Measurements from ENCODE around the gene ATG14.

The ATG14 gene

DNA sequence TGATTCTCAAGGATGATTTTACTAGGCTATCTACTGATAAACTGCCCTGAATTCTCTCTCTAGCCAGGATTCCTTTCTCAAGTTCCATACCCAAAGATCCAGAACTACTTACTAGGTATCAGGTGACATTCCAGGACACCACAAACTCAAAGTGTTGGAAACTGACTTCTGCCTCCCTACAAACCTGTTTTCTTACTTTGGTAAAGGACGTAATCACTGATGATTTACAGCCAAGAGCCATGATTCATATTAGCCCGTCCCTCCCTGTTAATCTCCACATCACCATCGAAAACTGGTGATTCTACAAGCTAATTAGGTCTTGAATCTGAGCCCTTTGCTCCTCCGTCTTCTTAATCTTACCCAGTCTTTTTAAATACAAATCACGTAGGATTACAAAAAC is 1.0 kb upstream of the ATG14 start:
- peak overlapping the region; percentile 19 for H3K27ac ChIP-seq (ENCODE audit: poor library complexity, severe bottlenecking)
- TF ChIP-seq, protein P1, sequence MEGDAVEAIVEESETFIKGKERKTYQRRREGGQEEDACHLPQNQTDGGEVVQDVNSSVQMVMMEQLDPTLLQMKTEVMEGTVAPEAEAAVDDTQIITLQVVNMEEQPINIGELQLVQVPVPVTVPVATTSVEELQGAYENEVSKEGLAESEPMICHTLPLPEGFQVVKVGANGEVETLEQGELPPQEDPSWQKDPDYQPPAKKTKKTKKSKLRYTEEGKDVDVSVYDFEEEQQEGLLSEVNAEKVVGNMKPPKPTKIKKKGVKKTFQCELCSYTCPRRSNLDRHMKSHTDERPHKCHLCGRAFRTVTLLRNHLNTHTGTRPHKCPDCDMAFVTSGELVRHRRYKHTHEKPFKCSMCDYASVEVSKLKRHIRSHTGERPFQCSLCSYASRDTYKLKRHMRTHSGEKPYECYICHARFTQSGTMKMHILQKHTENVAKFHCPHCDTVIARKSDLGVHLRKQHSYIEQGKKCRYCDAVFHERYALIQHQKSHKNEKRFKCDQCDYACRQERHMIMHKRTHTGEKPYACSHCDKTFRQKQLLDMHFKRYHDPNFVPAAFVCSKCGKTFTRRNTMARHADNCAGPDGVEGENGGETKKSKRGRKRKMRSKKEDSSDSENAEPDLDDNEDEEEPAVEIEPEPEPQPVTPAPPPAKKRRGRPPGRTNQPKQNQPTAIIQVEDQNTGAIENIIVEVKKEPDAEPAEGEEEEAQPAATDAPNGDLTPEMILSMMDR (IDR thresholded peaks at IDR 0.05; ENCODE audit: poor library complexity, severe bottlenecking), result no peak
- no peaks in the 10 kb centered on the region for H3K9me3 ChIP-seq (ENCODE audit: severe bottlenecking)
- DNase-seq (ENCODE audit: low spot score) (no peak), ATAC-seq (ENCODE audit: low read depth) (peak; percentile 60)
- H3K4me1 ChIP-seq (ENCODE audit: insufficient read depth, poor library complexity, severe bottlenecking), result peaks cover 23% of the 10 kb centered on the region
- no peak overlapping the region for H3K4me3 ChIP-seq (ENCODE audit: severe bottlenecking)
- no peaks in the 10 kb centered on the region for H3K36me3 ChIP-seq (ENCODE audit: low read depth)
- no peaks in the 10 kb centered on the region for H3K27me3 ChIP-seq (ENCODE audit: insufficient read depth, poor library complexity, severe bottlenecking)

DNA sequence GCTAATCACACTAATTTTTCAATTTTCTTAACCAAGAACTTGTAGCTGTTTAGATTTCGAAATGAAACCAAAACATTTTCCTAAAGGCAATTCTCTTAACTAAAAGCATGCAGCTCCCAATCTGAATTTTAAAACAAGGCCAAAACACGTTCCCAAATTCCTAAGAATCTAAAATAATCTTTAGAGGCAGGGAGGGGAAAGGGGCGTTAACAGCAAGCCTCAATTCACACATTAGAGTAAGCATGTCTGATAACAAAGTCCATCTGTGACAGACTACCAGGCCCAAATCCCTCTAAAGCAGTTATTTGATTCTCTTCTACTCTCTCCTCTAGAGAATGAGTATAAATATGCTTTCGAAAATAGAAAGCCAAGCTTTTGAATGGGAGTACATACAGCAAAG is 754 bp downstream of the ATG14 start:
- Histone ChIP-seq H3K4me3 (ENCODE audit: severe bottlenecking) (peak overlapping the region; percentile 99), H3K27me3 (ENCODE audit: insufficient read depth, poor library complexity, severe bottlenecking) (no peaks in the 10 kb centered on the region), H3K36me3 (ENCODE audit: low read depth) (no peaks in the 10 kb centered on the region), H3K4me1 (ENCODE audit: insufficient read depth, poor library complexity, severe bottlenecking) (peaks cover 23% of the 10 kb centered on the region), H3K9me3 (ENCODE audit: severe bottlenecking) (no peaks in the 10 kb centered on the region), H3K27ac (ENCODE audit: poor library complexity, severe bottlenecking) (no peak overlapping the region)
- DNase-seq (ENCODE audit: low spot score) (no peak), ATAC-seq (ENCODE audit: low read depth) (no peak)
- TF ChIP-seq, protein P1 (IDR thresholded peaks at IDR 0.05; ENCODE audit: poor library complexity, severe bottlenecking), result no peak

DNA sequence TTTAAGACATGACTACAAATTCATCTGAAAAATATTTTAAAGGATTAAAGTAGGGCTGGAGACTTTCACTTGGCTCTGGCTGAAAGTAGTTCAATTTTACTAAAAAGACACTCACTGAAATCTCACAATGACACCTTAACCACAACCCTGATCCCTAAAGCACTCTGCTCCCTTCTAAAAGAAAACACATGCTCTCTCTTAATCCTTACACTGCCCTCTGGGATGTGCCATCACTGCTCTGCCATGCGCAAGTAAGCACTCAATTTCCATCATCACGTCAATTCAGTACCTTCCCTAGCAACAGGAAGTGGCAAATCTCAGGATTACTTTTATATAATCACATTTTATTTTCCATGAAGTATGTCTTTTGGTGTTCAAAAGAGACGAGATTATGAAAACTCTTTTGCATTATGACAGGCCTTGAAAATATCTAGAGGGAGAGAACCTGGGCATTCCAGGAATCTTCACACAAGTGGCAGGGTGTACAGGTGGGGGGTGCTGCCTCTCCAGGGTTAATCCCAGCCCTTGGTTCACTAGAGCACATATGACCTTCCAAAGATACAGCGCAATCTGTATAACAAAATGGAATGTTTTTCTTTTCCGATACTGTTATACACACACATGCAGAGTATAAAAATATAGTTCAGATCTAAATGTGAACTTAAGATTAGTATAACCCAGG is 7.3 kb downstream of the ATG14 start:
- H3K27ac ChIP-seq (ENCODE audit: poor library complexity, severe bottlenecking), result no peak overlapping the region
- no peaks in the 10 kb centered on the region for H3K27me3 ChIP-seq (ENCODE audit: insufficient read depth, poor library complexity, severe bottlenecking)
- ATAC-seq (ENCODE audit: low read depth), result no peak
- no peaks in the 10 kb centered on the region for H3K9me3 ChIP-seq (ENCODE audit: severe bottlenecking)
- no peaks in the 10 kb centered on the region for H3K36me3 ChIP-seq (ENCODE audit: low read depth)
- no peak overlapping the region for H3K4me3 ChIP-seq (ENCODE audit: severe bottlenecking)
- no peak for DNase-seq (ENCODE audit: low spot score)
- TF ChIP-seq, protein P1 (IDR thresholded peaks at IDR 0.05; ENCODE audit: poor library complexity, severe bottlenecking), result no peak
- H3K4me1 ChIP-seq (ENCODE audit: insufficient read depth, poor library complexity, severe bottlenecking), result peaks cover 11% of the 10 kb centered on the region

DNA sequence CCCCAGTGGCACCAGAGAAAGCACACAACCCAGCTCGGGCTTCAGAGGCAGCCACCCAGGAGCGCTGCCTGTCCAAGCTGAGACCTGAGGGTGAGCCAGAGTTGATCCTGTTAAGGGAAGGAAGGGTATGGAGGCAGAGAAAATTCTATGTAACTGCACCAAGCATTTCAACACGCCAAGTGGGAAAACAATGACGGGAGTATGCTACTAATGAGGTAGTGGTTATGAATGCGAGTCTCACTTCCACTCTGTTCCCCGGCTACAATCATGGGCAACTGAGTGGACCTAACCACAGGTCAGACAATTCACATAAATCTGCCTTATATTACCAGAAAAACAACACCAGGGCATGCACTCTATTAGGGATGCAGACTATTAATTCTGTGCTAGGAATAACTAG is 9.9 kb downstream of the ATG14 start:
- Histone ChIP-seq H3K9me3 (ENCODE audit: severe bottlenecking) (no peaks in the 10 kb centered on the region), H3K36me3 (ENCODE audit: low read depth) (no peaks in the 10 kb centered on the region), H3K27me3 (ENCODE audit: insufficient read depth, poor library complexity, severe bottlenecking) (no peaks in the 10 kb centered on the region), H3K27ac (ENCODE audit: poor library complexity, severe bottlenecking) (no peak overlapping the region), H3K4me3 (ENCODE audit: severe bottlenecking) (no peak overlapping the region), H3K4me1 (ENCODE audit: insufficient read depth, poor library complexity, severe bottlenecking) (peaks cover 23% of the 10 kb centered on the region)
- no peak for ATAC-seq (ENCODE audit: low read depth)
- DNase-seq (ENCODE audit: low spot score), result no peak
- TF ChIP-seq, protein P1 (IDR thresholded peaks at IDR 0.05; ENCODE audit: poor library complexity, severe bottlenecking), result no peak

DNA sequence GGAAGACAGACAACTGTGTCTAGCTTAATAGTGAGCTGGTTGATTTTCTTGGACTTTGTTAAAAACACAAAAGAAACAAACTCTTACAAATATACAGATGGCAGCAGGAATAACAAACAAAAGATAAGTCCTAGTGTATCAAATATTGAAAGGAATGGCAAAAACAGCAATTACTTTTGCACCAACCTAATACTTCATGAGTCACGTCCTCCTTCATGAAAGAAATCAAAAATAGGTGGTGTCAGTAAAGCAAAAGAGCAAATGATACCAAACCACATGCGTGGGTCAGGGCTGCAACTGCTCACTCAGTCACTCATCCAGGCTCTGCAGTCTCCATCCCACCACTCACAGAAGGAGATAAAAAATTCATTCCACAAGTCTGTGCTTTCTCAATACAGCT is 11.8 kb downstream of the ATG14 start:
- Histone ChIP-seq H3K4me1 (ENCODE audit: insufficient read depth, poor library complexity, severe bottlenecking) (peaks cover 23% of the 10 kb centered on the region), H3K4me3 (ENCODE audit: severe bottlenecking) (no peak overlapping the region), H3K27me3 (ENCODE audit: insufficient read depth, poor library complexity, severe bottlenecking) (no peaks in the 10 kb centered on the region), H3K36me3 (ENCODE audit: low read depth) (no peaks in the 10 kb centered on the region; the same call in 1 of the 2 replicates), H3K27ac (ENCODE audit: poor library complexity, severe bottlenecking) (peak overlapping the region; percentile 28), H3K9me3 (ENCODE audit: severe bottlenecking) (no peaks in the 10 kb centered on the region)
- TF ChIP-seq, protein P1 (IDR thresholded peaks at IDR 0.05; ENCODE audit: poor library complexity, severe bottlenecking), result no peak
- no peak for DNase-seq (ENCODE audit: low spot score)
- no peak for ATAC-seq (ENCODE audit: low read depth)
